ENCODE measurements around the gene PRKAR1A.

DNA sequence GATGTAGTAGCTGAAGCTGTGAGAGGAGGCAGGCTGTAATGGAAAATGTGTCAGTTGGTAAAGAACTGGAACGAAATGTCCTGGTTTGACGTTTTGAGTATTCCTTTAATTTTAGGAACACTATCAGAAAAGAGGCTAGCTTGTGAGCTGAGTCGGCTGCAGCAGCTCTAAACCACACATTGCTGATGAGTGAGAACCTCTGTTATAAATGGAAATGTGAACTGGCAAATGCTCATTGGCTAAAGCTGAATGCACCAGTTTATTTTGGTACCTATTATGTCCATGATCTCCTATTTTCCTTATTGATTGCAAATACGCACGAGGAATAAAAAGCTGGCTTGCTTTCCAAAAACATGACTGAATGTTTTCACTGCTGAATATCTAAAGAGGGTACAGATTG, 43.9 kb upstream of the PRKAR1A start:
- TF ChIP-seq, protein P1, sequence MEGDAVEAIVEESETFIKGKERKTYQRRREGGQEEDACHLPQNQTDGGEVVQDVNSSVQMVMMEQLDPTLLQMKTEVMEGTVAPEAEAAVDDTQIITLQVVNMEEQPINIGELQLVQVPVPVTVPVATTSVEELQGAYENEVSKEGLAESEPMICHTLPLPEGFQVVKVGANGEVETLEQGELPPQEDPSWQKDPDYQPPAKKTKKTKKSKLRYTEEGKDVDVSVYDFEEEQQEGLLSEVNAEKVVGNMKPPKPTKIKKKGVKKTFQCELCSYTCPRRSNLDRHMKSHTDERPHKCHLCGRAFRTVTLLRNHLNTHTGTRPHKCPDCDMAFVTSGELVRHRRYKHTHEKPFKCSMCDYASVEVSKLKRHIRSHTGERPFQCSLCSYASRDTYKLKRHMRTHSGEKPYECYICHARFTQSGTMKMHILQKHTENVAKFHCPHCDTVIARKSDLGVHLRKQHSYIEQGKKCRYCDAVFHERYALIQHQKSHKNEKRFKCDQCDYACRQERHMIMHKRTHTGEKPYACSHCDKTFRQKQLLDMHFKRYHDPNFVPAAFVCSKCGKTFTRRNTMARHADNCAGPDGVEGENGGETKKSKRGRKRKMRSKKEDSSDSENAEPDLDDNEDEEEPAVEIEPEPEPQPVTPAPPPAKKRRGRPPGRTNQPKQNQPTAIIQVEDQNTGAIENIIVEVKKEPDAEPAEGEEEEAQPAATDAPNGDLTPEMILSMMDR (IDR thresholded peaks at IDR 0.05), result no peak
- TF ChIP-seq POLR2A (IDR thresholded peaks at IDR 0.05) (no peak), POLR2AphosphoS5 (IDR thresholded peaks at IDR 0.05) (no peak), EP300 (IDR thresholded peaks at IDR 0.05) (no peak)
